Stimulated activated naive CD8-positive, alpha-beta T cell treated with anti-CD3 and anti-CD28 coated beads, Interleukin-15, Interleukin-2, amounts not matched to agents 100 ng/mL and 50 ng/mL, for 24 hours (primary cell): Measurements from ENCODE around the gene NFE2L2.
"Not testable (repeated sequence)": the region's sequence is repeated elsewhere in the genome, so short reads cannot be mapped to it uniquely, and the experiment has no call there.

ENCODE experiments used
- H3K27ac Mint-ChIP-seq: one replicate; pipeline ENCODE4 v1.8.0; 2021; ENCODE audit warnings: mild to moderate bottlenecking, mixed read lengths
- H3K27me3 Mint-ChIP-seq: one replicate; pipeline ENCODE4 v1.8.0; 2021; ENCODE audit warnings: mixed read lengths
- H3K36me3 Mint-ChIP-seq: one replicate; pipeline ENCODE4 v1.8.0; 2021; ENCODE audit warnings: low read depth, mixed read lengths
- H3K4me1 Mint-ChIP-seq: one replicate; pipeline ENCODE4 v1.8.0; 2021; ENCODE audit warnings: low read depth, mixed read lengths
- H3K4me3 Mint-ChIP-seq: one replicate; pipeline ENCODE4 v1.8.0; 2021; ENCODE audit warnings: mild to moderate bottlenecking, mixed read lengths
- H3K9me3 Mint-ChIP-seq: one replicate; pipeline ENCODE4 v1.8.0; 2021; ENCODE audit warnings: mixed read lengths

NFE2L2 gene

DNA sequence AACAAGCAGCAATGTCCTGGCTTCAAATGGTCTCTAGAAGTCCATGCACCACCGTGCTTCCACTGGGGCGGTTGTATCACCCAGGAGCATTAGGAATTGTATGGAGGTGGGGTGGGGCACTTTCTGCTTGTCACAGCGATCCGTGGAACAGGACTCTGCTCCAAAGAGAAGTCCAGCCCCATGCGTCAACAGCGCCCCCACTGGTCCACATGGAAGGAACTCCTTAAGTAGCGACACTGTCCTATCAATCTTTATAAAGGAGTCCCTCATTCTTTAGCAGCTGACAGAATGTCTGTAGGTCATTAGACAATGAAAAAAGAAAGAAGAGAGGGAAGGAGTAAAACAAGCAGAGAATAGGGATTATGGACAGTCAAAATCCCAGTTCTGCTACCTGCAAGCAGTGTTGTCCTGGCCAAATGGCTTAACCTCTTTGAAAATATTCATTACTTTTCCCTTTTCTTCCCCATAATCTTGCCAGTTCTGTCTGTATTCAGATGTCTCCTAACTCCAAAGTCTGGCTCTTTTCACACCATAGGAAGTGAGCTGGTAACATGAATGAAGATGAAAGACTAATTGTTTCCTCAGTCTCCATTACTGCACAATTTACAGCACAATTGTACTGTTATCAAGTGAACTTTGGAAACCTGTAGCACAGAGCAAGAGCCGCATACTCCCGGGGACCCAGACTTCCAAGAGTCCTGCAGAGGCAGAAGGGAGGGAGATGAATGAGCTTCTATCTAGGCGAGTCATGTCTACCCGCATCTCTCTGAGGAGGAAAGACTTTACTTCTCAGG, 9.9 kb downstream of the NFE2L2 start:
- peaks cover 79% of the 10 kb centered on the region for H3K36me3 Mint-ChIP-seq
- peaks cover 97% of the 10 kb centered on the region for H3K4me1 Mint-ChIP-seq
- no peaks in the 10 kb centered on the region for H3K27me3 Mint-ChIP-seq
- H3K9me3 Mint-ChIP-seq = no peaks in the 10 kb centered on the region
- no peak overlapping the region for H3K4me3 Mint-ChIP-seq
- no peak overlapping the region for H3K27ac Mint-ChIP-seq

DNA sequence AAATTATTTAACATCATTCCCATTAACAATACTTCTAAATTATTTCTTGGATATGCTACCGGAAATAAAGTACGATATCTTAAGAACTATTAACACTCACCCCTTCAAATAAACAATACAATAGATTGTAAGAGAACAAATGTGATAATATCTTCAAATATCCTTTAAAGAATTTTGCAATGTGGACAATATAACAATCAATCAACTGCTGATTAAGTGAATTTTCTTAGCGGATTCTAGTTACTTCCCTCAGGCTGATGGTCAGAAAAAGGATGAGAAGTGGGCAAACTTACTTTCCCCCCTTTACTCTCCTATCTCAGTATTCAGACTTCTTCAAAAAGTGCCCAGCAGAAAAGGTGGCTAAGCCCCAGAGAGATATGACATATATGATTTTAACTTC, 10.8 kb downstream of the NFE2L2 start:
- Mint-ChIP-seq H3K27me3 (no peaks in the 10 kb centered on the region), H3K9me3 (no peaks in the 10 kb centered on the region), H3K36me3 (peaks cover 76% of the 10 kb centered on the region)

DNA sequence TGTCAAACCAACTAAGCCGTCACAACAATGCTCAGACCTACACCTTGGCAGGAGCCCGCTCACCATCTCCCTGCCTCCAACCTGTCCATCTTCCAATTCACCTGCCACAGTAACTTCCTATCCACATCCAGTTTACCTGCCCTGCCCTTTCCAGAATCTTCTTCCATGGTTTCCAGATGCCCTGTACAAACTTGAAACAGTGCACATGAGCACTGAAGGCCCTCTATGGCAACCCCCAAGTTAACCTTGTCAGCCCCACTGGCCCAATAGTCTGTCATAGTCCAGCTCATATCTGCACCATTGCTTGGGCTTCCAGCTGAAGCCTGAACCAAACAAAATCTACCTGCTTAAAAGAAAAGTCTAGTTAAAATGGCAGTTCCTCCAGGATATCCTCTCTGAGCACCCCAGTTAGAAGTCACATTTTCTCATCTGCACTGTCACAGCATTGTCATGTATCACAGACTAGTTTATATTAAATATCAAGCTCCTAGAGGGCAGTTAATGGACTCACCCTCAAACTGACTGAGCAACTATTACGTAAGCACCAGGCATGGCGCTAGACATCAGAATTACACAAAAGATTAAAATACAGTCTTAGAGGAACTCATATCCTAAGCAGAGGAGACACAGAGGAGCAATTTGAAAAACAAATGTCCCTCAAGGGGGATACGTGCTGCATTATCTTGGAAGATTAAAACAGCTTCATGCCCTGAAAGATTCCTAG, 11.6 kb downstream of the NFE2L2 start:
- peaks cover 74% of the 10 kb centered on the region for H3K36me3 Mint-ChIP-seq
- H3K27ac Mint-ChIP-seq = peak overlapping the region; percentile 90
- no peaks in the 10 kb centered on the region for H3K27me3 Mint-ChIP-seq
- H3K4me3 Mint-ChIP-seq = no peak overlapping the region
- peaks cover 92% of the 10 kb centered on the region for H3K4me1 Mint-ChIP-seq
- H3K9me3 Mint-ChIP-seq = no peaks in the 10 kb centered on the region

More for the DNA sequence above, 10.8 kb downstream of the NFE2L2 start:
- no peak overlapping the region for H3K4me3 Mint-ChIP-seq
- no peak overlapping the region for H3K27ac Mint-ChIP-seq
- H3K4me1 Mint-ChIP-seq = peaks cover 93% of the 10 kb centered on the region

DNA sequence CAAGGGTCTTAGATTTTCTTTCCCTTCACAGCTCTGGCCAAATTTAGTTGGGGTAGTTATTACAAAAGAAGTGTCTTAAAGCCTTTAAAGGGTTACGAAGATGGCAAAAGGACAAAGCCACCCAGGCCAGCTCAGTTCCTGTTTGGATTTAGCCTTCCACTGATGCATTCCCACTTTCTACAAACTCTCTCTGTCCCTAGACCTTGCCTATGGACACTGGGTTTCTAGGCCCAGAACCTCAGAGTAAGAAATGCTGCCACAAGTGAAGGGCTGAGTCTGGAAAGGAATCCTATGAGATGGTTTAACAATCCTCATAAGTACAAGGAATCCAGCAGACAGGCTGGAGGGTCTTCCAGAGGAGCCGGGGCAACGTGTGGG, 13.4 kb downstream of the NFE2L2 start:
- Mint-ChIP-seq H3K27me3 (no peaks in the 10 kb centered on the region), H3K9me3 (no peaks in the 10 kb centered on the region)

DNA sequence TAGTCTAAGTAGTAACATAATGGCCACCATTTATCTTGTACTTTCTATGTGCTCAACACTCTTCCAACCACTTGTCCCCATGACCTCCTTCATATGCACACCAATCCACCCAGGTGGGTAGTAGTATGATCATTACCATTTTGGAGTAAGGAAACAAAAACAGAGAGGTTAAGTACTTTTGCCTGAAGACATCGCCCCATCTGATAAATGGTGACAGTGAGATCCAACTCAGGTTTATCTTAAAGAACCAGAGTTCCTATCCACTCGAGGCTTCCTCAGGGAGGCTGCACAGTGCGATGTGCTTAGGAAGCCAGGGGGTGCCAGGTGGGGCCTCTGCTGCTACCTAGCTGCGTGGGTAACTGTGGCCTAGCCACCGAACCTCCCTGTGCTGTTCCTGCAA, 14.1 kb downstream of the NFE2L2 start:
- no peak overlapping the region for H3K4me3 Mint-ChIP-seq
- peaks cover 86% of the 10 kb centered on the region for H3K4me1 Mint-ChIP-seq

More for the DNA sequence above, 13.4 kb downstream of the NFE2L2 start:
- Mint-ChIP-seq H3K27ac (peak overlapping the region; percentile 90), H3K4me3 (no peak overlapping the region), H3K4me1 (peaks cover 86% of the 10 kb centered on the region), H3K36me3 (peaks cover 62% of the 10 kb centered on the region)

DNA sequence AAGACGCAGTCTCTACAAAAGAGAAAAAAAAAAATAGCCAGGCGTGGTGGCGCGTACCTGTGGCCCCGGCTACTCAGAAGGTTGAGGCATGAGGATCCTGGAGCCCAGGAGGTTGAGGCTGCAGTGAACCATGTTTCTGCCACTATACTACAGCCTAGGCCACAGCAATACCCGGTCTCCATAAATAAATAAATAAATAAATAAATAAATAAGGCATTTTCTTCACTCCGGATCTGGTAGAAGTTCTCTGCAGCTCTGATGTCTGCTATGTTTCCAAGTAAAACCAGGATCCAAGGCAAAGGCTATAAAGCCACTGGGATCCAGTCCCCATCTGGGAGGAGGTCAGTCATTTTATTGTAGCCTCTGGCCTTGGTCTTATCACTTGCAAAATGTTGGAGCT, 15.5 kb downstream of the NFE2L2 start:
- peaks cover 86% of the 10 kb centered on the region for H3K4me1 Mint-ChIP-seq
- no peak overlapping the region for H3K4me3 Mint-ChIP-seq

More for the DNA sequence above, 14.1 kb downstream of the NFE2L2 start:
- Mint-ChIP-seq H3K36me3 (peaks cover 63% of the 10 kb centered on the region), H3K27me3 (no peaks in the 10 kb centered on the region), H3K9me3 (no peaks in the 10 kb centered on the region), H3K27ac (no peak overlapping the region)

DNA sequence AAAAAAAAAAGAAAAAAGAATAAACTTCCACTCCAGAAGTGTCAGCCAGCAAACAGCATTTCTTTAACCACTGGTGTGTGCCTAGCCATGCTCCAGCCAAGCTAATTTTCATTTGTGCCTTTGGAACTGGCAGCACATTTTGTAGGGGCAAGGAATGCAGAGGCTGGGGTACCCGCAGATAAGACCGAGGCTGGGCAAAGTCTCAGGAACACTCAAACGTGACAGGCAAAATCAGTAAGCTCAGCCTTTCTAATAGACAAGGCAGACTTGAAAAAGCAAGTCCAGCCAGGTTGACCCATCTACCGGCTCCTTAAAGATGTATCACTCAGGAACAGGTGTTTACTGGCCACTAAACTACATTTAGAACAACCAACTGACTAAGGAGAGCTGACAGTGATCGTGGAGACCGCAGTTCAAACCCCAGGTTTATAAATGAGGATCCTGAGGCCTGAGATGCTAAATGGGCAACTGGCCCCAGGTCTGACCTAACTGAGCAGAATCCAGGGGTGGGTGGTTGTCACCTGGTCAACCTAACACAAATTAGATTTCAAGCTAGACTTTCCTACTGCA, 16.7 kb downstream of the NFE2L2 start:
- Mint-ChIP-seq H3K27ac (no peak overlapping the region), H3K9me3 (no peaks in the 10 kb centered on the region), H3K27me3 (no peaks in the 10 kb centered on the region), H3K4me3 (no peak overlapping the region), H3K36me3 (peaks cover 51% of the 10 kb centered on the region), H3K4me1 (peaks cover 86% of the 10 kb centered on the region)

More for the DNA sequence above, 15.5 kb downstream of the NFE2L2 start:
- Mint-ChIP-seq H3K27ac (no peak overlapping the region), H3K9me3 (no peaks in the 10 kb centered on the region), H3K36me3 (peaks cover 64% of the 10 kb centered on the region), H3K27me3 (no peaks in the 10 kb centered on the region)

DNA sequence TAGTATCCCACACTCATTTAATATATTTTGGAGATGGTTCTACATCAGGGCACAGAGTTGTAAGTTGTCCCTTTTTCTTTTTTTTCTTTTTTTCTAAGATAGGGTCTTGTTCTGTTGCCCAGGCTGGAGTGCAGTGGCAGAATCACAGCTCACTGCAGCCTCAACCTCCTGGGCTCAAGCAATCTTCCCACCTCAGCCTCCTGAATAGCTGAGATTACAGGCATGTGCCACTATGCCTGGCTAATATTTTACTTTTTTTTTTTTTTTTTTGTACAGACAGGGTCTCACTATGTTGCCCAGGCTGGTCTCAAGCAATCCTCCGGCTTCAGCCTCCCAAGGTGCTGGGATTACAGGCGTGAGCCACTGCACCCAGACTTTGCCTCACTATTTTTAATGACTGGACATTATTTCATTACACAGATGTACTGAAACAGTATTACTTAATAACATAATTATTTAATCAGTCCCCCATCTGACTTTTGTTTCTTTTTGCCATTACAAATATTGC, 17.9 kb downstream of the NFE2L2 start:
- not testable (repeated sequence) for H3K9me3 Mint-ChIP-seq, H3K4me3 Mint-ChIP-seq, H3K27me3 Mint-ChIP-seq
- Mint-ChIP-seq H3K4me1 (peaks cover 86% of the 10 kb centered on the region), H3K27ac (peak overlapping the region; percentile 59), H3K36me3 (peaks cover 45% of the 10 kb centered on the region)

DNA sequence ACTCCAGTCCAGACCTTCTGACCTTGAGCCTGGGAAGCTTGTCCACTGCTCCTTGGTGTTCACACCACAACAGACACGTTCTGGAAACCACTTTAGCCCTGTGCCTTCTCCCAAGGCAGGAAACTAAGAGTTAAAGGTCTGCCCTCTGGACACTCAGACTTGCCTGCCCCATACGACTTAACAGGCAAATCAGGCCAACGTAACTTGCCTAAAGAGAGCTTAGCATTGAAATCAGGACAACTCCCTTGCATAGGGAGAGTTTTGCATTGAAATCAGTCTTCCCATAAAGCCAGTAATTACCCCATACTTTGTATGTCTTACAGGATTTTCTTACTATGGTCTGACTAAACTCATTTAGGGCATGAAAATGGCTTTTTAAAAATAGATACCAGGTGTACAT, 18.5 kb downstream of the NFE2L2 start:
- Mint-ChIP-seq H3K27ac (peak overlapping the region; percentile 59), H3K36me3 (peaks cover 40% of the 10 kb centered on the region), H3K27me3 (no peaks in the 10 kb centered on the region), H3K4me1 (peaks cover 86% of the 10 kb centered on the region), H3K4me3 (no peak overlapping the region), H3K9me3 (no peaks in the 10 kb centered on the region)

DNA sequence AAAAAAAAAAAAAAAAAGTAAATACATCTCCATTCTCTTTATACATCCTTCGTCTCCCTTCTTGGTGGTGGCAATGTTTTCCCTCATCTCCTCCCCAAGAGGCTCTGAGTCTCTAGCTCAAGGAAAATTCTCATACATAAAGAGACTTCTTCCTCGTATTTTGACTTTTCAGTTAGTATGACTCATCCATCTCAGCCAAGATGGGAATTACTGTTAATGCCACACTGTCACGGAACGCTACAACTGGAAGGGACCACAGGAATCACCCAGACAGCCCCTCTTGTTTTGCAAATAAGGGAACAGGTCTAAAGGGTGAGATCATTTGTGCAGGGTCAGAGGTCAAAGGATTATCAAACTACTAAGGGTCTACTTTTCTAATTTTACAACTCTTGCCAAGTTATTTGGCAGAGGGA, 19.5 kb downstream of the NFE2L2 start:
- Mint-ChIP-seq H3K27ac (peak overlapping the region; percentile 53), H3K36me3 (peaks cover 38% of the 10 kb centered on the region), H3K9me3 (no peaks in the 10 kb centered on the region), H3K4me1 (peaks cover 86% of the 10 kb centered on the region), H3K4me3 (no peak overlapping the region), H3K27me3 (no peaks in the 10 kb centered on the region)

DNA sequence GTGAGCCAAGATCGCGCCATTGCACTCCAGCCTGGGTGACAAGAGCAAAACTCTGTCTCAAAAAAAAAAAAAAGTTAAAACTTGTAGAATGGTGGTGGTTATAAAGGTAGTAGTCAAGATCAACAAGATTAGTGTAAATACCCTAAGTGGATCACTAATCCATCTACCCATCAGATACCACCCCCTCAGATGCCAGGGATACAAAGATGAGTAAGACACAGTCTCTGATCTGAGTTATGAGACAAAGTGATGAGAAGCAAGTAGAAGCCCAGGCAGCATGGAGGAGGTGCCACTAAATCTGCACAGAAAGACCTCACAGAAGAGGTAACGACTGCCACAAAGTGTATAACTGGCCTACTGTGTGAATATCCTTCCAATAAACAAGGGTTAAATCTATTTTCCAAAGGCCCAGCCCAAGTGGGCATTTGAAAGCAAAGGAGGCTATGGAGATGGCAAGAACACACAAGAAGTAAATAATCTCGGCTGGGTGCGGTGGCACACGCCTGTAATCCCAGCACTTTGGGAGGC, 20.2 kb downstream of the NFE2L2 start:
- H3K4me3 Mint-ChIP-seq = peak overlapping the region; percentile 9
- no peaks in the 10 kb centered on the region for H3K9me3 Mint-ChIP-seq
- H3K27me3 Mint-ChIP-seq = no peaks in the 10 kb centered on the region
- H3K36me3 Mint-ChIP-seq = peaks cover 37% of the 10 kb centered on the region
- H3K4me1 Mint-ChIP-seq = peaks cover 91% of the 10 kb centered on the region
- peak overlapping the region; percentile 63 for H3K27ac Mint-ChIP-seq

DNA sequence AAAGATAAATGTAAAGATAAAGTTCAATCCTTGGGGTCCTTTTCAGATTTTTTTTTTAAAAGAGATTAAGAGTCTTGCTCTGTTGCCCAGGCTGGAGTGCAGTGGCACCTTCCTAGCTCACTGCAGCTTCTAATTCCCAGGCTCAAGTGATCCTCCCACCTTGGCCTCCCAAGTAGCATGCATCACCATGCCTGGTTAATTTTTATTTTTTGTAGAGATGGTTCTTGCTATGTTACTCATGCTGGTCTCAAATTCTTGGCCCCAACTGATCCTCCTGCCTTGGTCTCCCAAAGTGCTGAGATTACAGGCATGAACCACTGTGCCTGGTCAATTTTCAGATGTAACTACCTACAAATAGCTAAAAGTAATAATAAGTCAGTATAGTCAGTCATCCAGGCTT, 21.1 kb downstream of the NFE2L2 start:
- Mint-ChIP-seq H3K4me3 (no peak overlapping the region), H3K27ac (peak overlapping the region; percentile 85), H3K4me1 (peaks cover 93% of the 10 kb centered on the region), H3K27me3 (no peaks in the 10 kb centered on the region), H3K36me3 (peaks cover 37% of the 10 kb centered on the region), H3K9me3 (no peaks in the 10 kb centered on the region)

DNA sequence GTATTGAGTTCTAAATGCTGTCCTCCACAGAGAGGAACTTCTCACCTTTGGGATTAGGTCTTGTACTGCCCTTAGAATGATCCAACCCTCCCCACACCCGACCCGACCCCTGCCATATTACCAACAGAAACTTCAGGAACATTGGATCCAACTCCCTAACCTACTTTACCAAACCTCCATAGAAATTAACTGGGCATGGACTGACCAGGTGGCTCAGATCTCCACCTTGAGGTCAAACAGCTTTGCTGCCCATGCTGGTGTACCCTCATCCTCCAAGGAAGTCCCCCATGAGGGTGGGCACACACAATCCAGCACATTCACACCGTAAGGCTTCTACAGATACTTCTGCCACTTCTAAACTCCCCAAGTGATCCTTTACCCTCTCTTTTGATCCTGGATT, 21.5 kb downstream of the NFE2L2 start:
- Mint-ChIP-seq H3K9me3 (no peaks in the 10 kb centered on the region), H3K27ac (peak overlapping the region; percentile 85), H3K4me1 (peaks cover 93% of the 10 kb centered on the region), H3K27me3 (no peaks in the 10 kb centered on the region), H3K4me3 (peak overlapping the region; percentile 22), H3K36me3 (peaks cover 38% of the 10 kb centered on the region)

DNA sequence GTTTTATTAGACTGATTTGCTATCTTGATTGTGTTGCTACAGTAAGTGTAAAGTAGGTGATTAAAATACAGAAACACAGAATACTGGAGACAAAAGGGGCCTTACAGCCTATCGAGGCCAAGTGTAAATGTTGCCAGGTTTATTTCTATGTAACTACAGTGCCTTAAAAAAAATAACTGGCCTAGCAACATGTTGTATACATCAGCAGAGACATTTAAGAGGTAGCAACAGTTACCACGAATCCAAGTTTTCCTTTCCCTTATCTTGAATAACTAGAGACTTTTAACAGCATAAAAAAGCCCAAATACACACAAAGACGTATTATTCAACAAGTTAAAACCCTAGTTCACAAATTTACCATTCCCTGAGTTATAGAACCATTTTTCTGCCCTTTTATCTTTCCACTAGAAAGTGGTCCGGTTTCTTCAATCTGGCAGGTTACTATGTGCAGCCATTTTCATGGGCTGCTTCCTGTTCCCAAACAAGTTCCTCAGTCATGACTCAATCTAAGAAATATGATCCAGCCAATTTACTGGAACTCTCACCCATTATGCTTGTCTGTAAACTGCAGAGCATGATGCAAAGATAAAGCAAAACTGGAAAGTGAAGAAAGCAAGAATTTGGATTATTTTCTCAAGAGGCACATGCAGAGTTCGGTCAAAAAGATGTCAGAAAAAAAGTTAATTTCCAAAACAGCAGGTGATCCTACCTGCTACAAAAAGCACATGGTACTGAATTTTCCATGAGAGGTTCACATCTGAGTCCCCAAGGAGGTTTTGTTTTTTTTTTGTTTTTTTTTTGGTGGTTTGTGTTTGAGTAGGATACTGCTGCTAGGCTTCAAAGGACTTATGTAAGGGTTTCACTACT, 22.2 kb downstream of the NFE2L2 start:
- Mint-ChIP-seq H3K4me1 (peaks cover 93% of the 10 kb centered on the region), H3K9me3 (no peaks in the 10 kb centered on the region), H3K36me3 (peaks cover 41% of the 10 kb centered on the region), H3K27ac (peak overlapping the region; percentile 39), H3K27me3 (no peaks in the 10 kb centered on the region), H3K4me3 (no peak overlapping the region)
